Sciatic nerve (tissue), 2 donors: Measurements from ENCODE around the gene RFC2. TPM values are rescaled to one million over a fixed set of nuclear protein-coding genes. Genes with fewer than 3 reads are reported as not detected.

Experiments used
- ATAC-seq: fragments of 200-7000 bp; cut with Tn5 transposase; one replicate; pipeline ENCODE4 v1.9.1; 2020; ENCODE audit warnings: mild to moderate bottlenecking, moderate library complexity
- DNase-seq: peaks from one replicate; pipeline ENCODE4 v3.0.0-alpha.2; 2020; ENCODE audit warnings: low spot score
- intact Hi-C: fragments of 100-400 bp; cut with DNase I; formaldehyde crosslinking; loops from one replicate; pipeline ENCODE4 v1.14.2; 2022
- total RNA-seq: library from RNA; stranded (reverse); fragmentation: NEBNext Ultra II Directional; extraction: Animal tissue kit (Norgen Biotek cat#: 25700); gene quantifications from one replicate; pipeline ENCODE4 v1.2.1, GENCODE V29; 2021
- donor health status: DM: no; HTN: no; CAD: no.
- donor health status: DM: no; HTN: no; CAD: no.

Gene RFC2
- total RNA-seq, 1 donor from 2014 or later = 17.1 TPM

- ATAC-seq (no peak), DNase-seq (no peak)
- intact Hi-C loops = no loop called here
Observed at GRCh38 chr7:74286131-74286530, 31.9 kb upstream of the RFC2 start.

GRCh38 chr7:74284781-74285259 lies 30.6 kb upstream of the RFC2 start:
- ATAC-seq (no peak), DNase-seq (no peak)
- intact Hi-C loops = no loop called here

- no peak for ATAC-seq
- DNase-seq = no peak
- intact Hi-C loops = no loop called here
Observed at GRCh38 chr7:74283858-74284447, 29.8 kb upstream of the RFC2 start.

GRCh38 chr7:74282748-74283459 lies 28.7 kb upstream of the RFC2 start:
- intact Hi-C loops = no loop called here
- ATAC-seq = no peak
- no peak for DNase-seq

- DNase-seq = no peak
- intact Hi-C loops = no loop called here
- ATAC-seq = no peak
Observed at GRCh38 chr7:74280985-74281384, 26.8 kb upstream of the RFC2 start.

- DNase-seq = no peak
- intact Hi-C loops = no loop called here
- ATAC-seq = no peak
Observed at GRCh38 chr7:74277636-74278035, 23.4 kb upstream of the RFC2 start.

- ATAC-seq (no peak), DNase-seq (no peak)
- intact Hi-C loops = no loop called here
Observed at GRCh38 chr7:74275401-74275881, 21.2 kb upstream of the RFC2 start.

GRCh38 chr7:74272305-74273038 lies 18.3 kb upstream of the RFC2 start:
- intact Hi-C loops = no loop called here
- peak; percentile 77 for DNase-seq
- peak; percentile 86 for ATAC-seq

- ATAC-seq (no peak), DNase-seq (no peak)
- intact Hi-C loops = no loop called here
Observed at GRCh38 chr7:74271742-74272141, 17.5 kb upstream of the RFC2 start.

GRCh38 chr7:74269757-74270277 lies 15.6 kb upstream of the RFC2 start:
- intact Hi-C loops = no loop called here
- ATAC-seq = peak; percentile 56
- DNase-seq = no peak

- intact Hi-C loops = no loop called here
- ATAC-seq (no peak), DNase-seq (no peak)
Observed at GRCh38 chr7:74267756-74268565, 13.8 kb upstream of the RFC2 start.

GRCh38 chr7:74266191-74266963 lies 12.2 kb upstream of the RFC2 start:
- intact Hi-C loops = no loop called here
- DNase-seq (no peak), ATAC-seq (no peak)

- no peak for ATAC-seq
- intact Hi-C loops = no loop called here
- DNase-seq = no peak
Observed at GRCh38 chr7:74263399-74264120, 9.4 kb upstream of the RFC2 start.

- intact Hi-C loops = no loop called here
- ATAC-seq (no peak), DNase-seq (no peak)
Observed at GRCh38 chr7:74262639-74263398, 8.6 kb upstream of the RFC2 start.

- ATAC-seq (no peak), DNase-seq (no peak)
- intact Hi-C loops = no loop called here
Observed at GRCh38 chr7:74258639-74259038, 4.4 kb upstream of the RFC2 start.

GRCh38 chr7:74256491-74257408 lies 2.6 kb upstream of the RFC2 start:
- intact Hi-C loops = no loop called here
- DNase-seq = peak; percentile 69
- peak; percentile 52 for ATAC-seq
